A549 (cell line): ENCODE data around the gene GFER.

Source experiments
- CBX2 ChIP-seq: fragments of 200-600 bp; sonication (generic); IDR thresholded peaks from 2 replicates; pipeline ENCODE4 v1.6.1; 2016; ENCODE audit warnings: low read depth, mild to moderate bottlenecking, borderline replicate concordance
- CEBPB ChIP-seq, 2 experiments: fragments of >200 bp in 1 of 2; sonication (Bioruptor Twin) in 1 of 2; formaldehyde crosslinking in 1 of 2; IDR thresholded peaks; 2 replicates each; pipeline ENCODE4 v1.6.1; 2012 to 2016
- CTCF ChIP-seq: fragments of >200 bp; sonication (Bioruptor Twin); formaldehyde crosslinking; IDR thresholded peaks from 3 replicates; pipeline ENCODE4 v1.5.1; 2016
- EHF ChIP-seq: fragments of 250-450 bp; sonication (Bioruptor Pico); IDR thresholded peaks from 2 replicates; pipeline ENCODE4 v1.5.0; 2020; ENCODE audit warnings: mild to moderate bottlenecking
- EP300 ChIP-seq, 2 experiments: fragments of >200 bp; sonication (Bioruptor Twin); formaldehyde crosslinking; IDR thresholded peaks; 2 replicates in 1 of 2; 3 replicates in 1 of 2; pipeline ENCODE4 v1.6.1; 2016 to 2017
- GATA3 ChIP-seq: IDR thresholded peaks from 2 replicates; pipeline ENCODE4 v1.6.1; 2012; ENCODE audit warnings: borderline replicate concordance
- KDM1A ChIP-seq: fragments of 200-600 bp; sonication (generic); IDR thresholded peaks from 2 replicates; pipeline ENCODE4 v1.6.1; 2016; ENCODE audit warnings: low read depth, mild to moderate bottlenecking
- MAFK ChIP-seq: fragments of 450-650 bp; IDR thresholded peaks from 2 replicates; pipeline ENCODE4 v1.6.1; 2014; ENCODE audit not compliant: partially characterized antibody
- POLR2A ChIP-seq: IDR thresholded peaks from 2 replicates; pipeline ENCODE4 v1.6.1; 2012; ENCODE audit warnings: mild to moderate bottlenecking, low read length
- POLR2AphosphoS2 ChIP-seq: conservative IDR thresholded peaks from 2 replicates; pipeline ENCODE4 v1.6.1; 2012; ENCODE audit warnings: low read length, improper control_type of control experiment, inconsistent platforms
- RAD21 ChIP-seq, 2 experiments: fragments of >200 bp in 1 of 2; sonication (Bioruptor Twin) in 1 of 2; formaldehyde crosslinking in 1 of 2; IDR thresholded peaks in 1 of 2; conservative IDR thresholded peaks in 1 of 2; 2 replicates in 1 of 2; 3 replicates in 1 of 2; pipeline ENCODE4 v1.6.1; 2012 to 2018; ENCODE audit warnings: inconsistent platforms in 1 of 2

- TF ChIP-seq GATA3: no peak
- TF ChIP-seq CTCF: no peak
- TF ChIP-seq CEBPB (IDR thresholded peaks at IDR 0.05): no peak
- TF ChIP-seq KDM1A: no peak
- TF ChIP-seq POLR2A: no peak
- TF ChIP-seq EP300 (IDR thresholded peaks at IDR 0.05): no peak
- no peak for TF ChIP-seq RAD21 (conservative IDR thresholded peaks at IDR 0.05 in 1 of 2, IDR thresholded peaks at IDR 0.05 in 1 of 2)
- no peak for TF ChIP-seq CBX2
- TF ChIP-seq EHF: no peak
- TF ChIP-seq MAFK: no peak
- TF ChIP-seq POLR2AphosphoS2: 0 out of 2 replicates have a peak, but pooled peaks have one; percentile 24
Observed at GRCh38 chr16:1980770-1981087, 3.3 kb upstream of the GFER start.
